CD8-positive, alpha-beta memory T cell (primary cell): ENCODE data around the gene IGSF10. TPM values are rescaled to one million over a fixed set of nuclear protein-coding genes. Genes with fewer than 3 reads are reported as not detected.

Experiments
- CTCF ChIA-PET: fragments of 350-600 bp; sonication (Branson Sonifier 250); formaldehyde crosslinking; loops from one replicate; lab custom pipeline; 2021; ENCODE audit warnings: antibody characterized with exemption; lab: Charles Lee
- POLR2A ChIA-PET: fragments of 350-600 bp; sonication (Branson Sonifier 250); formaldehyde crosslinking; loops from one replicate; lab custom pipeline; 2021; ENCODE audit warnings: antibody characterized with exemption; lab: Charles Lee
- DNase-seq, 5 donors: peaks; one replicate each; pipeline versions ENCODE4 v3.0.0 to v3.0.0-alpha.2; 2020 to 2022; ENCODE audit warnings: mixed read lengths in 1 of 5
- H3K27ac ChIP-seq: one replicate; pipeline ENCODE4 v1.7.0; 2013; ENCODE audit warnings: low read depth, mild to moderate bottlenecking, low read length, moderate library complexity
- H3K27me3 ChIP-seq: 2 replicates; pipeline ENCODE4 v1.7.0; 2013; ENCODE audit warnings: low read length, mild to moderate bottlenecking; ENCODE audit not compliant: insufficient read depth, poor library complexity, severe bottlenecking
- H3K36me3 ChIP-seq: 2 replicates; pipeline ENCODE4 v1.7.0; 2013; ENCODE audit warnings: mild to moderate bottlenecking, low read length, moderate library complexity; ENCODE audit not compliant: insufficient read depth
- H3K4me1 ChIP-seq: 2 replicates; pipeline ENCODE4 v1.7.0; 2013; ENCODE audit warnings: mild to moderate bottlenecking, low read length, moderate library complexity; ENCODE audit not compliant: insufficient read depth
- H3K4me3 ChIP-seq: 2 replicates; pipeline ENCODE4 v1.7.0; 2013; ENCODE audit warnings: mild to moderate bottlenecking, low read length
- H3K9me3 ChIP-seq: 2 replicates; pipeline ENCODE4 v1.7.0; 2013; ENCODE audit warnings: mild to moderate bottlenecking, low read length
- H3K27ac Mint-ChIP-seq, 8 donors: one replicate each; pipeline ENCODE4 v1.8.0; 2020 to 2021; ENCODE audit warnings: mixed read lengths in 8 of 8, mild to moderate bottlenecking in 6 of 8, inconsistent platforms in 3 of 8, moderate library complexity in 3 of 8
- H3K27me3 Mint-ChIP-seq, 2 donors: one replicate each; pipeline ENCODE4 v1.8.0; 2020 to 2021; ENCODE audit warnings: mixed read lengths in 2 of 2, mild to moderate bottlenecking in 1 of 2, moderate library complexity in 1 of 2
- H3K36me3 Mint-ChIP-seq, 3 donors: one replicate each; pipeline ENCODE4 v1.8.0; 2020 to 2021; ENCODE audit warnings: mixed read lengths in 3 of 3, inconsistent platforms in 1 of 3, mild to moderate bottlenecking in 1 of 3
- H3K4me1 Mint-ChIP-seq, 3 donors: one replicate each; pipeline ENCODE4 v1.8.0; 2020 to 2021; ENCODE audit warnings: mixed read lengths in 3 of 3, inconsistent platforms in 1 of 3, mild to moderate bottlenecking in 1 of 3
- H3K4me3 Mint-ChIP-seq, 7 donors: one replicate each; pipeline ENCODE4 v1.8.0; 2020 to 2021; ENCODE audit warnings: mixed read lengths in 7 of 7, mild to moderate bottlenecking in 6 of 7, moderate library complexity in 4 of 7, inconsistent platforms in 2 of 7
- H3K9me3 Mint-ChIP-seq, 5 donors: one replicate each; pipeline ENCODE4 v1.8.0; 2020 to 2022; ENCODE audit warnings: mixed read lengths in 5 of 5, mild to moderate bottlenecking in 3 of 5, moderate library complexity in 2 of 5, inconsistent platforms in 1 of 5
- polyA plus RNA-seq: library from polyadenylated mRNA; unstranded; fragments of 300-500 nt; fragmentation: Illumina TruSeq; gene quantifications from one replicate; pipeline ENCODE4 v1.2.3, GENCODE V29; 2021
- total RNA-seq, 2 experiments: library from RNA; stranded (reverse); gene quantifications; one replicate each; pipeline ENCODE4 v1.2.3, GENCODE V29; 2021

IGSF10 gene
- total and polyA plus RNA-seq, 3 experiments from 2014 or later = not detected

DNA sequence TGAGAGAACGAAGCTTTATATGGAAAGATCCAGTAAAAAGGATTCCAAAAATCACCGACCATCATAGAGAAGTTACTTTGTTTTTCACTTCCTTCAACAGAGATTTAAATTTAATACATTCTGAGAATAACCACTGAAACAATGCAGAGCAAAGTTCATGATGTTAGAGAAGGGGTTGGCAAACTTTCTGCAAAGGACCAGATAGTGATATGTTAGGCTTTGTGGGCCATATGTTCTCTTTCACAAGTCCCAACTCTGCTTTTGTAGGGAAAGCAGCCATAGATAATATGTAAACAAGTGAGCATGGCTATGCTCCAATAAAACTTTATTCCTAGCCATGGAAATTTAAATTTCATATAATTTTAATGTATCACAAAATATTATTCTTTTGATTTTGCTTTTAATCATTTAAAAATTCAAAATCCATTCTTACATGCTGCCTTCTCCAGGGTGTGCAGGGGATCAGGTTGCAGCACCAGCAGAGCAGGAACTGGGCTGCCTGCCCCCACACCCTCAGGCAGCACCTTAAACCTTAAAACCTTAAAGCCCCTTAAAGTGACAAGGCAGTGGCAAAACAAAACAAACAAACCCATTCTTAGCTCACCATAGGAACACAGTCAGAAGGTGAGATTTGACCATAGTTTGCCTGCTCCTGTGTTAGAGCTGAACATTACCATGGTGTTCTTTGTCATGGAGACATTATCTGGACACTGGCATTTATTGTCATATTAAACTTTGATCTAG is 16.9 kb upstream of the IGSF10 start:
- ChIA-PET POLR2A (no interaction called here), CTCF (interaction anchor here (0.9 kb wide), 1 partner anchor 9 kb away, joined by 3 read pairs; no protein-coding TSS in a partner anchor)
- Histone ChIP-seq H3K36me3 (no peaks in the 10 kb centered on the region), H3K4me1 (no peaks in the 10 kb centered on the region), H3K27me3 (no peaks in the 10 kb centered on the region), H3K9me3 (peaks cover 5% of the 10 kb centered on the region), H3K4me3 (no peak overlapping the region), H3K27ac (no peak overlapping the region)
- Mint-ChIP-seq H3K27me3 (peaks cover 7 to 33% of the 10 kb centered on the region in 2 donors), H3K9me3 (peaks cover 12 to 18% (median 15%) of the 10 kb centered on the region in 5 donors), H3K36me3 (peaks cover 0 to 9% (median 0%) of the 10 kb centered on the region in 3 donors), H3K4me1 (no peaks in the 10 kb centered on the region), H3K27ac (no peak overlapping the region), H3K4me3 (no peak overlapping the region)
- no peak for DNase-seq

DNA sequence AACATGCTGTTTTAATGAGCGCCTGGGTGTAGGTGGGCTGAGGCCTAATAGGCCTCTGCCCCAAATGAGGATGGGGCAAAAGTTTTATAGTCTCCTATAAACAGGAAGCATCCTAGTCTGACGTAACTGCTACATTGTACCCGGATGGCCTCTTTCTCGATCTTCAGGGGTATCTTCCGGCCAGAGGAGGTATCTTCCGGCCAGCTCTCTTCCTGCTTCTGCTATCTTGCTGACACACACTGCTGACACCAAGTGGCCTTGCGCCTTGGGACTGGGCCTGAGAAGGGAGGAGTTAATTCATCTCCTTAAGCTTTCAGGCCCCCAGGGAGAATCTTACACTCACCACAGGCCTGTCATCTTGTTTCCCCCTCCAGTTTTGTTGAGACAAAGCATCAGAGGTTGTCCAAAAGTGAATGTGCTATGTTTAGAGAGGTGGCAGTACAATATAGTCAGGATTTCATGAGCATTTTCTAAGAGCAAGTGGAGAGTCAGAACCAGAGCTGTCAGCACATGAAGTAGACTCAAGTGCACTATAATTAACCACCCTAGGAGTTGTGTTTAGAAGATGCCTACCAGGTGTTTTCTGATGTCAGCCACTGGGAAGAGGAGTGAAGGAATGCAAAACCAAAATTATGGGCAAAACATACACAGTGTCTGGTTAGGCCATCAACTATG is 15.6 kb upstream of the IGSF10 start:
- Mint-ChIP-seq H3K36me3 (no peaks in the 10 kb centered on the region), H3K9me3 (peaks cover under 1 to 5% (median 3%) of the 10 kb centered on the region in 5 donors), H3K4me1 (no peaks in the 10 kb centered on the region), H3K27ac (no peak overlapping the region), H3K27me3 (peaks cover 0 to 24% of the 10 kb centered on the region in 2 donors), H3K4me3 (no peak overlapping the region)
- Histone ChIP-seq H3K4me1 (no peaks in the 10 kb centered on the region), H3K36me3 (no peaks in the 10 kb centered on the region), H3K4me3 (no peak overlapping the region), H3K9me3 (peaks cover 1% of the 10 kb centered on the region), H3K27ac (no peak overlapping the region), H3K27me3 (no peaks in the 10 kb centered on the region)
- ChIA-PET CTCF (no interaction called here), POLR2A (no interaction called here)
- no peak for DNase-seq

DNA sequence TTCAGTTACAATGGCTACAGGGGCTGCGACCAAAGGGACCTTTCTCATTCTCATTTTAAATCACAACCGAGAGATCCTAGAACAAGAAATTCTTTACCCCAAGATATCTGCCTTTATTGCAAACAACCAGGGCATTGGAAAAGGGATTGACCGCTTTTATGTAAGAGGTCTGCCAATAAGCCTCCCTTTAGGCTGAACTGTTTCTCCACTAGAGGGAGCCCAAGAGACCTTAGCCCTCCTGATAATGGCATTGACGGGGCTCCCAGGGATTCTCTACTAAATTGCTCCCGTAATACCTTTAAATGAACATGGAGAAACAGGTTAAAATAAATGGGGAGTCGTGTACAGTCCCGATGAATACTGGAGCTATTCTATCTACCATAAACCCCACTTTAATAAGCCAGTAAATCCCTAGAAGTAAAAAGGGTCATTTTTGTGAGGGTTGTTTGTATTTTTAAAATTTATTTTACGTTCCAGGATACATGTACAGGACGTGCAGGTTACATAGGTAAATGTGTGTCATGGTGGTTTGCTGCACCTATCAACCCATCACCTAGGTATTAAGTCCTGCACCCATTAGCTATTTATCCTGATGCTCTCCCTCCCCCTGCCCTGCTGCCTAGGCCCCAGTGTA is 7.5 kb upstream of the IGSF10 start:
- no peaks in the 10 kb centered on the region for H3K9me3 ChIP-seq
- no peaks in the 10 kb centered on the region for H3K27me3 ChIP-seq
- H3K27ac ChIP-seq = no peak overlapping the region
- Mint-ChIP-seq H3K9me3 (no peaks in the 10 kb centered on the region), H3K27me3 (peaks cover 10 to 23% of the 10 kb centered on the region in 2 donors), H3K4me3 (no peak overlapping the region), H3K4me1 (no peaks in the 10 kb centered on the region), H3K27ac (no peak overlapping the region), H3K36me3 (no peaks in the 10 kb centered on the region)
- ChIA-PET CTCF (interaction anchor here (0.5 to 3.0 kb wide), 9 partner anchors 9 to 1054 kb away, joined by 3 to 16 read pairs (median 3); no protein-coding TSS in a partner anchor), POLR2A (no interaction called here)
- H3K36me3 ChIP-seq = no peaks in the 10 kb centered on the region
- peak; percentile 2 to 49 (median 23) for DNase-seq
- H3K4me1 ChIP-seq = no peaks in the 10 kb centered on the region
- no peak overlapping the region for H3K4me3 ChIP-seq

DNA sequence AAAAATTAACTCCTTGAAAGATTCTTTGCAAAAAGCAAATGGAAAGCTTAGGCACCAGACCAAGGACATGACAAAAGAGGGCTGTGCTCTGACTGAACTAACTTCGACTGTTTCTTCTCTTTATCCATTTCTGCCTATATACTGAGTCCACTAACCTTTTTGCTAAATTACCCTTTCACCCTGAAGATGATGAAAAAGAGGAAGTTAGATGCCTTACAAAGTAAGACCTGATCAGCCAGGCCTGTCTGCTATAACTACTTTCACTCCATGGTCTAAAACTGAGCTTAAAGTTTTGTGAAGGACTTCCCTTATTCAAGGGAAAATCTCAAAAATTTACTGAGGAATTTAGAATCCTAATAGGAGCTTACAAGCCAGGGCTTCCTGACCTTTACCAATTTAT is 6.2 kb upstream of the IGSF10 start:
- H3K27ac Mint-ChIP-seq = no peak overlapping the region

DNA sequence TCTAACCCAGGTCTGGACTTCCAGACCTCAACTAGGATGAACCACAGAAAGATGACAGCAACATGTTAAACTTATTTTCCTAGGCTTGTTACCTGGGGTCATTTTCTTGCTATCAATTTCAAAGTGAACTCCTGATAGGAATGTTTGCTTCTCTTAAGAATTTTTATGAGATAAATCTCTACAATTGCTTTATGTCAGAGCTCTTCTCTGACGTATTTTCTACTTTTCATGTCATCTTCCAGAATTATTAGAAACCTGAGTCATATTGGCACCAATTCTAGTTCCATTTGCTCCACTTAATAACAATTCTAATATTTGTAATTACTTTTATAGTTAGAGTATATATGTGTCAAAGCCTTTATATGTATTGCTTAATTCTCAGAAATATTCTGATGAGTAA is 2.1 kb upstream of the IGSF10 start:
- Histone ChIP-seq H3K27me3 (peaks cover 8% of the 10 kb centered on the region), H3K27ac (no peak overlapping the region), H3K4me3 (no peak overlapping the region), H3K9me3 (no peaks in the 10 kb centered on the region), H3K4me1 (no peaks in the 10 kb centered on the region), H3K36me3 (no peaks in the 10 kb centered on the region)
- peaks cover 1 to 4% (median 4%) of the 10 kb centered on the region in 3 donors for H3K4me1 Mint-ChIP-seq
- H3K27me3 Mint-ChIP-seq = peaks cover 11 to 61% of the 10 kb centered on the region in 2 donors
- H3K36me3 Mint-ChIP-seq = no peaks in the 10 kb centered on the region
- ChIA-PET POLR2A (no interaction called here), CTCF (no interaction called here)
- H3K4me3 Mint-ChIP-seq = no peak overlapping the region
- H3K27ac Mint-ChIP-seq = no peak overlapping the region
- H3K9me3 Mint-ChIP-seq = no peaks in the 10 kb centered on the region
- no peak for DNase-seq

More for the DNA sequence above, 6.2 kb upstream of the IGSF10 start:
- Mint-ChIP-seq H3K4me3 (no peak overlapping the region), H3K9me3 (no peaks in the 10 kb centered on the region), H3K27me3 (peaks cover 10 to 31% of the 10 kb centered on the region in 2 donors), H3K36me3 (no peaks in the 10 kb centered on the region), H3K4me1 (no peaks in the 10 kb centered on the region)
- Histone ChIP-seq H3K9me3 (no peaks in the 10 kb centered on the region), H3K36me3 (no peaks in the 10 kb centered on the region), H3K27ac (no peak overlapping the region), H3K27me3 (peaks cover under 1% of the 10 kb centered on the region), H3K4me1 (no peaks in the 10 kb centered on the region), H3K4me3 (no peak overlapping the region)
- ChIA-PET CTCF (interaction anchor here (1.2 to 3.0 kb wide), 5 partner anchors 9 to 452 kb away, joined by 3 to 16 read pairs (median 4); no protein-coding TSS in a partner anchor), POLR2A (no interaction called here)
- no peak for DNase-seq

DNA sequence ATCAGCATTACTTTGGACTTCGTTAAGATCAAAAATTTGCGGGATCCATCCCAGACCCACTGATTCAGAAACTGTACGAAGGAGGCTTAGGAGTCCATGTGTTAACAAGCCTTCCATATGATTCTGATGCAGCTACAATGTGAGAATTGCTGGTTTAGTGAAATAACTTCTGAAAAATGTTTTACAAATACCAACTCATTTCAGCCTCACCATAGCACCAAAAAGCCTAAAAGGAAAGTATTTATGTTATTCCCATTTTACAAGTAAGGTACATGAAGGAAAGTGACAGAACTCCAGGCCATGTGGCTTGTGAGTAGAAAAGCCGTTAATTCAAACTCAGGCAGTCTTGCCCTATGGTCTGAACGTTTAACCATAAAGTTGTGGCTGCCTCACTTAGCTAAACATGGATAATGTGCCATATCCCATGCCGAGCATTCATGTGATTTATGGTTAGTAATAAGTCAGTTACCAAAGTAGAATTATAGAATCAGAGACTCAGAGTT is 1.5 kb upstream of the IGSF10 start:
- DNase-seq = no peak
- Histone ChIP-seq H3K27ac (no peak overlapping the region), H3K4me3 (no peak overlapping the region), H3K36me3 (no peaks in the 10 kb centered on the region), H3K4me1 (no peaks in the 10 kb centered on the region), H3K9me3 (no peaks in the 10 kb centered on the region), H3K27me3 (peaks cover 8% of the 10 kb centered on the region)
- POLR2A ChIA-PET = no interaction called here
- Mint-ChIP-seq H3K9me3 (no peaks in the 10 kb centered on the region), H3K27me3 (peaks cover 11 to 63% of the 10 kb centered on the region in 2 donors), H3K36me3 (no peaks in the 10 kb centered on the region), H3K4me1 (peaks cover 1 to 4% (median 4%) of the 10 kb centered on the region in 3 donors), H3K4me3 (no peak overlapping the region), H3K27ac (no peak overlapping the region)
- CTCF ChIA-PET = no interaction called here

DNA sequence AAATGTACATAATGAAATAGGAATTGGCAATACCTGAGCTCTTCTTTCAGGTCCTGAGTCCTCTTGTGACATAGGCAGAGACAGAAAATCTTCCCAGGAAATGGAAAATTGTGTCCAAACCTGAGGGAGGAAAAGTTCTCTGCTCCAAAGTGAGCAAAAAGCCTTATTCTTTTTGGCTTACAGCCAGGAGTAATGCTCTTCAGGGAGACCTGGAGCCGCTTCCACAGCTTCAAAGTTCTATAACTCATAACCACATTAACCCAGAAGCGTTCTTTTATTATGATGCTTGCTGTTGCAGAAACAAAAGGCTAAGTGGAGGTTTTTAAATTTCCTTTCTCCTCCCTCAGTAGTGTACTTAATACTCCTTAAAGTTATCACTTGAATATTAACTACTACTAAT is 633 bp downstream of the IGSF10 start:
- Mint-ChIP-seq H3K4me3 (peak overlapping the region in 5 of 7 donors; percentile 33 to 64 (median 44)), H3K9me3 (no peaks in the 10 kb centered on the region), H3K27me3 (peaks cover 11 to 57% of the 10 kb centered on the region in 2 donors), H3K27ac (peak overlapping the region in 2 of 8 donors; percentile 2 to 64), H3K4me1 (peaks cover 1 to 4% (median 4%) of the 10 kb centered on the region in 3 donors), H3K36me3 (no peaks in the 10 kb centered on the region)
- CTCF ChIA-PET = interaction anchor here (1.0 kb wide), 1 partner anchor 14 kb away, joined by 3 read pairs; no protein-coding TSS in a partner anchor
- H3K4me1 ChIP-seq = no peaks in the 10 kb centered on the region
- H3K36me3 ChIP-seq = no peaks in the 10 kb centered on the region
- no peak overlapping the region for H3K4me3 ChIP-seq
- no peak for DNase-seq
- no peak overlapping the region for H3K27ac ChIP-seq
- POLR2A ChIA-PET = no interaction called here
- H3K9me3 ChIP-seq = no peaks in the 10 kb centered on the region
- peaks cover 8% of the 10 kb centered on the region for H3K27me3 ChIP-seq
